Caco-2 (cell line): ENCODE results near the gene MOB1B. TPM values are rescaled to one million over a fixed set of nuclear protein-coding genes. Genes with fewer than 3 reads are reported as not detected.

Experiments
- BruUV-seq: library from RNA; stranded (reverse); fragments of 400-500 nt; replicated peaks from 2 replicates; lab custom pipeline; 2021; lab: Mats Ljungman, UMichigan
- CTCF ChIA-PET: fragments of 300-600 bp; sonication (Branson Sonifier 250); formaldehyde crosslinking; loops from one replicate; lab custom pipeline; 2022; ENCODE audit warnings: antibody characterized with exemption; lab: Charles Lee
- POLR2A ChIA-PET: fragments of 300-600 bp; sonication (Branson Sonifier 250); formaldehyde crosslinking; loops from one replicate; lab custom pipeline; 2022; ENCODE audit warnings: antibody characterized with exemption; lab: Charles Lee
- DNase-seq, 2 experiments: peaks; one replicate each; pipeline versions ENCODE4 v3.0.0 to v3.0.0-alpha.2; 2020 to 2022
- H3K27me3 ChIP-seq: replicated peaks from 2 replicates; pipeline ENCODE4 v1.6.0; 2011; ENCODE audit warnings: low read length; ENCODE audit not compliant: control insufficient read depth, insufficient read depth
- H3K36me3 ChIP-seq: 2 replicates; pipeline ENCODE4 v1.5.1; 2011; ENCODE audit warnings: low read length; ENCODE audit not compliant: control insufficient read depth, insufficient read depth
- H3K4me1 ChIP-seq: fragments of 250-450 bp; sonication (Bioruptor Pico); 2 replicates; pipeline ENCODE4 v1.5.1; 2020; ENCODE audit warnings: mild to moderate bottlenecking
- H3K4me3 ChIP-seq: 2 replicates; pipeline ENCODE4 v1.5.1; 2011; ENCODE audit warnings: low read depth, mild to moderate bottlenecking, control low read depth, low read length
- H3K9me3 ChIP-seq: fragments of 250-450 bp; sonication (Bioruptor Pico); 2 replicates; pipeline ENCODE4 v1.5.1; 2020; ENCODE audit warnings: mild to moderate bottlenecking, moderate library complexity
- H3K27ac Mint-ChIP-seq: one replicate; pipeline ENCODE4 v1.8.0; 2022; ENCODE audit warnings: mixed read lengths; ENCODE audit not compliant: unreplicated experiment
- H3K27me3 Mint-ChIP-seq: one replicate; pipeline ENCODE4 v1.8.0; 2022; ENCODE audit warnings: mixed read lengths; ENCODE audit not compliant: insufficient read depth, unreplicated experiment
- H3K36me3 Mint-ChIP-seq: one replicate; pipeline ENCODE4 v1.8.0; 2022; ENCODE audit warnings: mild to moderate bottlenecking, mixed read lengths; ENCODE audit not compliant: insufficient read depth, unreplicated experiment
- H3K4me1 Mint-ChIP-seq: one replicate; pipeline ENCODE4 v1.8.0; 2022; ENCODE audit warnings: low read depth, mixed read lengths; ENCODE audit not compliant: unreplicated experiment
- H3K4me3 Mint-ChIP-seq: one replicate; pipeline ENCODE4 v1.8.0; 2022; ENCODE audit warnings: mild to moderate bottlenecking, moderate library complexity, mixed read lengths; ENCODE audit not compliant: unreplicated experiment
- H3K9me3 Mint-ChIP-seq: one replicate; pipeline ENCODE4 v1.8.0; 2022; ENCODE audit warnings: mixed read lengths; ENCODE audit not compliant: unreplicated experiment
- intact Hi-C: fragments of 100-400 bp; cut with micrococcal nuclease; formaldehyde crosslinking; loops from one replicate; pipeline ENCODE4 v1.10.0; 2022; ENCODE audit not compliant: unreplicated experiment
- total RNA-seq: library from RNA; stranded (reverse); gene quantifications from 2 replicates; pipeline ENCODE4 v1.2.3, GENCODE V29; 2022
- TF ChIP-seq, protein P1 (sequence below), 2 experiments: fragments of 200-600 bp in 1 of 2; IDR thresholded peaks; 1 replicate in 1 of 2; 2 replicates in 1 of 2; pipeline versions ENCODE4 v1.5.1 to v1.8.0; 2011 to 2022; ENCODE audit warnings: antibody characterized with exemption in 1 of 2, control low read depth in 1 of 2, inconsistent platforms in 1 of 2, low read depth in 1 of 2, low read length in 1 of 2, mild to moderate bottlenecking in 1 of 2, moderate library complexity in 1 of 2; ENCODE audit not compliant: insufficient read depth in 1 of 2, severe bottlenecking in 1 of 2, unreplicated experiment in 1 of 2

The MOB1B gene
- total RNA-seq, 1 experiment from 2014 or later = 23.6 TPM

DNA sequence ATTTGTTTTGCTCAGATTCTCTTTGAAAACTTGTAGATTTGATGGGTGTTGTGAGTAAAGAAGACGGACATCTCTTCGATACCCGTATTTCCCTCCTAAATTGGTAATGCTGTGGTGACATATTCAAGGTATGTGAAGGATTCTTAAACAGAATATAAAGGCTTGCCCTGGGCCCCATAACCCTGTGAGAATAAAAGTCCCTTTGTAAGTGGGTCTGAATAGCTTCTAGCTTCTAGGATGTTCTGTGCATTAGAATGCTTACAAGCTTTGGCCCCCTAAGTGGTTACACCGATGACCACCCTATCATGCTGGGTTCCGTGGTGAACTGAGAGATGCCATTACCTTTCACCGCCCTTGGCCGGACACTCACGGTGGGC is 574 bp upstream of the MOB1B start:
- Histone ChIP-seq H3K36me3 (no peaks in the 10 kb centered on the region), H3K4me1 (no peaks in the 10 kb centered on the region), H3K4me3 (peak overlapping the region; percentile 55), H3K9me3 (no peaks in the 10 kb centered on the region), H3K27me3 (no peaks in the 10 kb centered on the region)
- no peak for DNase-seq
- TF ChIP-seq, protein P1, sequence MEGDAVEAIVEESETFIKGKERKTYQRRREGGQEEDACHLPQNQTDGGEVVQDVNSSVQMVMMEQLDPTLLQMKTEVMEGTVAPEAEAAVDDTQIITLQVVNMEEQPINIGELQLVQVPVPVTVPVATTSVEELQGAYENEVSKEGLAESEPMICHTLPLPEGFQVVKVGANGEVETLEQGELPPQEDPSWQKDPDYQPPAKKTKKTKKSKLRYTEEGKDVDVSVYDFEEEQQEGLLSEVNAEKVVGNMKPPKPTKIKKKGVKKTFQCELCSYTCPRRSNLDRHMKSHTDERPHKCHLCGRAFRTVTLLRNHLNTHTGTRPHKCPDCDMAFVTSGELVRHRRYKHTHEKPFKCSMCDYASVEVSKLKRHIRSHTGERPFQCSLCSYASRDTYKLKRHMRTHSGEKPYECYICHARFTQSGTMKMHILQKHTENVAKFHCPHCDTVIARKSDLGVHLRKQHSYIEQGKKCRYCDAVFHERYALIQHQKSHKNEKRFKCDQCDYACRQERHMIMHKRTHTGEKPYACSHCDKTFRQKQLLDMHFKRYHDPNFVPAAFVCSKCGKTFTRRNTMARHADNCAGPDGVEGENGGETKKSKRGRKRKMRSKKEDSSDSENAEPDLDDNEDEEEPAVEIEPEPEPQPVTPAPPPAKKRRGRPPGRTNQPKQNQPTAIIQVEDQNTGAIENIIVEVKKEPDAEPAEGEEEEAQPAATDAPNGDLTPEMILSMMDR (IDR thresholded peaks at IDR 0.05; ENCODE audit: insufficient read depth in 1 of 2, low read depth in 1 of 2, low read length in 1 of 2, severe bottlenecking in 1 of 2, unreplicated experiment in 1 of 2) = no peak
- Mint-ChIP-seq H3K36me3 (peaks cover 11% of the 10 kb centered on the region), H3K4me1 (peaks cover 7% of the 10 kb centered on the region), H3K27me3 (no peaks in the 10 kb centered on the region), H3K27ac (peak overlapping the region; percentile 94), H3K9me3 (no peaks in the 10 kb centered on the region), H3K4me3 (peak overlapping the region; percentile 97)
- ChIA-PET POLR2A (interaction anchor here (0.6 to 1.3 kb wide), 3 partner anchors 62 to 198 kb away, joined by 3 to 5 read pairs (median 5); partner anchors contain the start of genes DCK and GRSF1), CTCF (interaction anchor here (0.6 to 1.3 kb wide), 8 partner anchors 11 to 1665 kb away, joined by 3 to 10 read pairs (median 4); no protein-coding TSS in a partner anchor)
- BruUV-seq = TSS peak; percentile 77
- intact Hi-C loops = loop anchor here (5.0 kb wide), 2 partner anchors 106 to 194 kb away; no protein-coding TSS in a partner anchor

DNA sequence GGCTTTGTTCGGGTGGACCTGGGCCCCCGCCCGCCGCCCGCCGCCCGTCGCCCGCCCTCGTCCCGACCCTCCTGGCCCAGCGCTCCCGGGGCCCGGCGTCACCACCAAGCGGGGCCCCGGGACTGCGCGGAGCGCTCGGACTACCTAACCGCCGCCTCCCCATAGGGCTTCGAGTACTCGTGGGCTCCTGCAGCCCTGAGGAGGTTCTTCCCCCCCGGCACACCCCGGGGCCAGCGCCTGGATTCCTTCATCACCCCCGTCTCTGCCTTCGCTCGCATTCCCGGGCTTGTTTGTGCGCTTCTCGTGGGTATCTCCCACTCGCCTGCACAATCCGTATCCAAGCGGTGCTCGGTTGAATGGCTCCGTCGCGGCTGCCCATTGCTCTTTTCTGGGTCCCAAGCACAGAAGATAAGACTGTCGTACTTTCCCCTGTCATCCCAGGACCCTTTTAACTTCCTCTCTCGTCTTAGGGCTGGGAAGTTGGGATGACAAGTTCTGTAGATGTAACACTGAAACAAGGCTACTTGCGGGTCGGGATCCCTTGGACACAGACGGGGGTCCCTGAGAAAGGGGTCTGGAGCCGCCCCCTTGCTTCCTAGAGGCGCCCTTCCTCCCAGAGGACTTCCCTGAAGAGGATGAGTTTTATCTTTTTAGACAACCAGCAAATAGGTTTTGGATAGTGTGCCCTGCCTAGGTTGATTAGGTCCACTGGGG is 565 bp downstream of the MOB1B start:
- POLR2A ChIA-PET = interaction anchor here (0.6 to 1.3 kb wide), 3 partner anchors 9 to 91 kb away, joined by 5 to 7 read pairs (median 5); partner anchors contain the start of genes DCK and GRSF1
- no peaks in the 10 kb centered on the region for H3K9me3 Mint-ChIP-seq
- Histone ChIP-seq H3K36me3 (no peaks in the 10 kb centered on the region), H3K27me3 (no peaks in the 10 kb centered on the region), H3K4me1 (no peaks in the 10 kb centered on the region), H3K4me3 (peak overlapping the region; percentile 55), H3K9me3 (no peaks in the 10 kb centered on the region)
- H3K4me1 Mint-ChIP-seq = peaks cover 7% of the 10 kb centered on the region
- H3K27me3 Mint-ChIP-seq = no peaks in the 10 kb centered on the region
- H3K4me3 Mint-ChIP-seq = peak overlapping the region; percentile 97
- TF ChIP-seq, protein P1 (IDR thresholded peaks at IDR 0.05; ENCODE audit: insufficient read depth in 1 of 2, low read depth in 1 of 2, low read length in 1 of 2, severe bottlenecking in 1 of 2, unreplicated experiment in 1 of 2) = no peak
- peak in 1 of 2 experiments; percentile 41 for DNase-seq
- intact Hi-C loops = loop anchor here (1.0 to 5.0 kb wide), 4 partner anchors 63 to 195 kb away; partner anchors contain the start of gene GRSF1
- no TSS peak for BruUV-seq
- H3K36me3 Mint-ChIP-seq = peaks cover 11% of the 10 kb centered on the region
- H3K27ac Mint-ChIP-seq = peak overlapping the region; percentile 94
- CTCF ChIA-PET = interaction anchor here (1.0 to 1.3 kb wide), 5 partner anchors 42 to 213 kb away, joined by 3 to 10 read pairs (median 5); no protein-coding TSS in a partner anchor

DNA sequence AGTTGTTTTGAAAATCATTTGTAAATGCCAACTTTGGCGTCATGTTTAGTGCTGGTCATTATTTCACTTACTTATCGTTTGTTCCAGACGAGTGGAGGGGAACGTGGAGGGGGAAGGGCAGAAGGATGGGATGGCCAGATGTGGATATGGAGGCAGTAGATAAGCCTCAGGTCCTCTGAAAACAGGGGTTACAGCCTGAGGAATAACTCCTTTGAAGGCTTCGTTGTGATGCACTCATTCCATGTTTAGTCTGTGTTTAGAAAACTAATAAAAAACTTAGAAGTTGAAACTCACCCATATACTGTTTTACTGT is 1.1 kb downstream of the MOB1B start:
- Mint-ChIP-seq H3K27ac (peak overlapping the region; percentile 94), H3K27me3 (no peaks in the 10 kb centered on the region), H3K4me3 (peak overlapping the region; percentile 97), H3K9me3 (no peaks in the 10 kb centered on the region), H3K36me3 (peaks cover 11% of the 10 kb centered on the region), H3K4me1 (peaks cover 7% of the 10 kb centered on the region)
- no peaks in the 10 kb centered on the region for H3K4me1 ChIP-seq
- ChIA-PET POLR2A (no interaction called here), CTCF (no interaction called here)
- DNase-seq = peak in 1 of 2 experiments; percentile 5
- no peaks in the 10 kb centered on the region for H3K9me3 ChIP-seq
- TSS peak; percentile 69 for BruUV-seq
- peak overlapping the region; percentile 55 for H3K4me3 ChIP-seq
- H3K36me3 ChIP-seq = no peaks in the 10 kb centered on the region
- intact Hi-C loops = loop anchor here (5.0 kb wide), 2 partner anchors 104 to 196 kb away; no protein-coding TSS in a partner anchor
- H3K27me3 ChIP-seq = no peaks in the 10 kb centered on the region
- TF ChIP-seq, protein P1 (IDR thresholded peaks at IDR 0.05; ENCODE audit: insufficient read depth in 1 of 2, low read depth in 1 of 2, low read length in 1 of 2, severe bottlenecking in 1 of 2, unreplicated experiment in 1 of 2) = no peak
